ENCODE measurements around the gene KLK15.

DNA sequence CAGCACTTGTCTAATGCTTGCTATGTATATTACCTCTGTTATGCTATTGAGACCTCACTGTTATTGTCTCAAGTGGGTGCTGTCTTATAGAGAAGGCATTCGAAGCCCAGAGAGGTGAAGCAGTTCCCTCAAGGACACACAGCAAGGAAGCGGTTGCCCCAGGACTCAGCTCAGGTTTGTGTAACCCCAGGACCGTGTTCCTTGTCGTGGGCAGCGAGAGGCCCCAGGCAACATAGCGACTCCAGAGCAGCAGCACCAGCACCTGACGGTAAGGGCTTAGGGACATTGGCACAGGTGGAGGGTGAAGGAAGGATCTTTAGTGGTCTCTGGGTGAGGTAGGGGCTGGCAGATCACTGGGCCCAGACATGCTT lies 2.4 kb downstream of the KLK15 start:
- TF ChIP-seq CTCF (conservative IDR thresholded peaks at IDR 0.05 in 1 of 2, IDR thresholded peaks at IDR 0.05 in 1 of 2; ENCODE audit: extremely low read depth in 1 of 2, insufficient read depth in 1 of 2, low read depth in 1 of 2, low read length in 2 of 2) (no peak), EZH2 (IDR thresholded peaks at IDR 0.05; ENCODE audit: borderline replicate concordance, low read length) (no peak)

All from mammary epithelial cell (primary cell).